ENCODE data around the gene AIP.

GRCh38 chr11:67469508-67469811 lies 13.4 kb upstream of the AIP start:
- TF ChIP-seq POLR2A (IDR thresholded peaks at IDR 0.05; ENCODE audit: low read depth, low read length) (no peak), POLR2AphosphoS5 (IDR thresholded peaks at IDR 0.05; ENCODE audit: low read depth, low read length) (no peak), TAF1 (IDR thresholded peaks at IDR 0.05; ENCODE audit: low read depth, low read length) (no peak)
